CD4-positive, CD25-positive, alpha-beta regulatory T cell (primary cell): ENCODE measurements around the gene CBLC. TPM values are rescaled to one million over a fixed set of nuclear protein-coding genes. Genes with fewer than 3 reads are reported as not detected.
"Not testable (repeated sequence)": the region's sequence is repeated elsewhere in the genome, so short reads cannot be mapped to it uniquely, and the experiment has no call there.

Experiments
- ATAC-seq, 2 donors: fragments of 150-1000 bp; cut with Tn5 transposase; one replicate each; pipeline ENCODE4 v1.10.0; 2021; ENCODE audit warnings: low read depth in 2 of 2, moderate number of reproducible peaks in 2 of 2, moderate library complexity in 1 of 2
- DNase-seq, 3 donors: peaks; one replicate each; pipeline versions ENCODE4 v3.0.0 to v3.0.0-alpha.2; 2012 to 2022; ENCODE audit warnings: mixed read lengths in 1 of 3
- H3K27ac ChIP-seq: one replicate; pipeline ENCODE4 v1.7.0; 2013; ENCODE audit warnings: mild to moderate bottlenecking, low read length; ENCODE audit not compliant: insufficient read depth, poor library complexity, severe bottlenecking
- H3K27me3 ChIP-seq: one replicate; pipeline ENCODE4 v1.7.0; 2013; ENCODE audit warnings: low read length; ENCODE audit not compliant: control insufficient read depth, insufficient read depth
- H3K36me3 ChIP-seq: one replicate; pipeline ENCODE4 v1.7.0; 2013; ENCODE audit warnings: mild to moderate bottlenecking, low read length, moderate library complexity; ENCODE audit not compliant: control insufficient read depth, insufficient read depth
- H3K4me1 ChIP-seq: 2 replicates; pipeline ENCODE4 v1.7.0; 2013; ENCODE audit warnings: mild to moderate bottlenecking, low read length; ENCODE audit not compliant: insufficient read depth, control insufficient read depth, poor library complexity, severe bottlenecking
- H3K4me3 ChIP-seq: one replicate; pipeline ENCODE4 v1.7.0; 2013; ENCODE audit warnings: low read depth, mild to moderate bottlenecking, low read length, moderate library complexity
- H3K9me3 ChIP-seq, 2 experiments: 1 replicate in 1 of 2; 2 replicates in 1 of 2; pipeline ENCODE4 v1.7.0; 2013; ENCODE audit warnings: low read length in 2 of 2, mild to moderate bottlenecking in 1 of 2, moderate library complexity in 1 of 2; ENCODE audit not compliant: control insufficient read depth in 2 of 2
- H3K27ac Mint-ChIP-seq, 3 donors: one replicate each; pipeline ENCODE4 v1.8.0; 2020 to 2022; ENCODE audit warnings: mild to moderate bottlenecking in 3 of 3, mixed read lengths in 3 of 3, moderate library complexity in 2 of 3
- H3K27me3 Mint-ChIP-seq: one replicate; pipeline ENCODE4 v1.8.0; 2022; ENCODE audit warnings: mild to moderate bottlenecking, mixed read lengths
- H3K36me3 Mint-ChIP-seq: one replicate; pipeline ENCODE4 v1.8.0; 2020; ENCODE audit warnings: mixed read lengths
- H3K4me1 Mint-ChIP-seq, 4 donors: one replicate each; pipeline ENCODE4 v1.8.0; 2020 to 2022; ENCODE audit warnings: mixed read lengths in 4 of 4, mild to moderate bottlenecking in 1 of 4
- H3K4me3 Mint-ChIP-seq, 4 donors: one replicate each; pipeline ENCODE4 v1.8.0; 2020 to 2022; ENCODE audit warnings: mild to moderate bottlenecking in 4 of 4, mixed read lengths in 4 of 4, moderate library complexity in 3 of 4
- H3K9me3 Mint-ChIP-seq, 7 donors: one replicate each; pipeline ENCODE4 v1.8.0; 2020 to 2022; ENCODE audit warnings: mixed read lengths in 7 of 7, mild to moderate bottlenecking in 3 of 7, moderate library complexity in 2 of 7
- polyA plus RNA-seq, 4 donors: library from polyadenylated mRNA; unstranded; fragments of 300-500 nt; fragmentation: Illumina TruSeq; gene quantifications; one replicate each; pipeline ENCODE4 v1.2.3, GENCODE V29; 2021
- total RNA-seq: library from RNA; stranded (reverse); gene quantifications from one replicate; pipeline ENCODE4 v1.2.3, GENCODE V29; 2022

The CBLC gene
- total and polyA plus RNA-seq, 5 donors from 2014 or later, result not detected

DNA sequence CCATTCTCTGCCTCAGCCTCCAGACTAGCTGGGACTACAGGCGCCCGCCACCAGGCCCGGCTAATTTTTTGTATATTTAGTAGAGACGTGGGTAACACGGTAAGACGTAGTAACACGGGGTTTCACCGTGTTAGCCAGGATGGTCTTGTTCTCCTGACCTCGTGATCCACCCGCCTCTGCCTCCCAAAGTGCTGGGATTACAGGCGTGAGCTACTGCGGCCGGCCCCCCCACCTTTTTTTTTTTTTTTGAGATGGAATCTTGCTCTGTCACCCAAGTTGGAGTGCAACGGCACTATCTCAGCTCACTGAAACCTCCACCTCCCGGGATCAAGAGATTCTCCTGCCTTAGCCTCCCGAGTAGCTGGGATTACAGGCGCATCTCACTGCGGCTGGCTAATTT, 5.5 kb upstream of the CBLC start:
- not testable (repeated sequence) for H3K4me3 Mint-ChIP-seq, H3K36me3 Mint-ChIP-seq, ATAC-seq, H3K36me3 ChIP-seq, H3K27ac ChIP-seq, H3K27me3 ChIP-seq, H3K27me3 Mint-ChIP-seq, H3K4me3 ChIP-seq, DNase-seq, H3K9me3 Mint-ChIP-seq, H3K9me3 ChIP-seq
- peaks cover 0 to 32% (median 16%) of the 10 kb centered on the region in 4 donors for H3K4me1 Mint-ChIP-seq
- H3K4me1 ChIP-seq, result peaks cover 11% of the 10 kb centered on the region
- peak overlapping the region in 1 of 3 donors; percentile 7 for H3K27ac Mint-ChIP-seq

DNA sequence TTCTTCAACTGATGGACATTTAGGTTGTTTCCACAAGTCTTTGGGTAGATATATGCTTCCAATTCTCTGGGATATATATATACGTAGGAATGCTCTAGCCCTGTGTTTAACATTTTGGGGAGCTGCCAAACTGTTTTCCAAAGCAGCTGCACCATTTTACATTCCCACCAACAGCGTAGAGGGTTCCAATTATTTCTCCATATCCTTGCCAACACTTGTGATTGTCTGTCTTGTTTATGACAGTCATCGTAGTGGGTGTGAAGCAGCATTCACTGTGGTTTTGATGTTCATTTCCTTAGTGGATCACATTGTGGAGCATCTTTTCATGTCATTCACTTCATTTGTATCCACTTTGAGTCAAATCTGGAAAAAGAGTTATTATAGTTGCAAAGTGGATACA, 4.7 kb upstream of the CBLC start:
- Mint-ChIP-seq H3K4me1 (peaks cover 0 to 25% (median 15%) of the 10 kb centered on the region in 4 donors), H3K36me3 (no peaks in the 10 kb centered on the region), H3K27ac (no peak overlapping the region), H3K9me3 (no peaks in the 10 kb centered on the region), H3K4me3 (no peak overlapping the region), H3K27me3 (peaks cover 4% of the 10 kb centered on the region)
- DNase-seq (no peak), ATAC-seq (no peak)
- H3K27ac ChIP-seq, result no peak overlapping the region
- H3K4me1 ChIP-seq, result peaks cover 11% of the 10 kb centered on the region
- no peaks in the 10 kb centered on the region for H3K27me3 ChIP-seq
- no peaks in the 10 kb centered on the region for H3K9me3 ChIP-seq
- no peak overlapping the region for H3K4me3 ChIP-seq
- H3K36me3 ChIP-seq, result no peaks in the 10 kb centered on the region

DNA sequence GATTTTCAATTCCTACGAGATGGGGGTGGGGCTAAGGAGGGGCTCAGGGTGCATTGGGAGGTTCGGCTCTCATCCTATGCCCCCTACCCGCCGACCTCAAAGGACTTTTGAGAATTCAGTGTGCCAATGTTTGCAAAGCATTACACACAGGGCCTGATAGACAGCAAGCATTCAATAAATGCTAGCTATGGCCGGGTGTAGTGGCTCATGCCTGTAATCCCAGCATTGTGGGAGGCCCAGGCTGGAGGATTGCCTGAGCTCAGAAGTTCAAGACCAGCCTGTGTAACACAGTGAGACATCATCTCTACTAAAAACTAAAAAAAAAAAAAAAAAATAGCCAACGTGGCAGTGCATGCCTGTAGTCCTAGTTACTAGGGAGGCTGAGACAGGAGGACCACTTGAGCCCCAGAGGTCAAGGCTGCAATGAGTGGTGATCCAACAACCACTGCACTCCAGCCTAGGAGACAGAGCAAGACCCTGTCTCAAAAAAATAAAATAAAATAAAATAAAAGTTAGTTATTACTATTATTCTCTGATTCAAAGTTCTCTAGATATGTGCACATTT, 1.9 kb upstream of the CBLC start:
- no peak overlapping the region for H3K4me3 ChIP-seq
- Mint-ChIP-seq H3K9me3 (no peaks in the 10 kb centered on the region), H3K4me3 (no peak overlapping the region), H3K4me1 (peaks cover 0 to 3% (median 2%) of the 10 kb centered on the region in 4 donors), H3K27ac (no peak overlapping the region), H3K36me3 (no peaks in the 10 kb centered on the region), H3K27me3 (peaks cover 4% of the 10 kb centered on the region)
- H3K4me1 ChIP-seq, result peaks cover 3% of the 10 kb centered on the region
- H3K9me3 ChIP-seq, result no peaks in the 10 kb centered on the region
- ATAC-seq, result no peak
- no peak for DNase-seq
- H3K36me3 ChIP-seq, result no peaks in the 10 kb centered on the region
- no peaks in the 10 kb centered on the region for H3K27me3 ChIP-seq
- no peak overlapping the region for H3K27ac ChIP-seq

DNA sequence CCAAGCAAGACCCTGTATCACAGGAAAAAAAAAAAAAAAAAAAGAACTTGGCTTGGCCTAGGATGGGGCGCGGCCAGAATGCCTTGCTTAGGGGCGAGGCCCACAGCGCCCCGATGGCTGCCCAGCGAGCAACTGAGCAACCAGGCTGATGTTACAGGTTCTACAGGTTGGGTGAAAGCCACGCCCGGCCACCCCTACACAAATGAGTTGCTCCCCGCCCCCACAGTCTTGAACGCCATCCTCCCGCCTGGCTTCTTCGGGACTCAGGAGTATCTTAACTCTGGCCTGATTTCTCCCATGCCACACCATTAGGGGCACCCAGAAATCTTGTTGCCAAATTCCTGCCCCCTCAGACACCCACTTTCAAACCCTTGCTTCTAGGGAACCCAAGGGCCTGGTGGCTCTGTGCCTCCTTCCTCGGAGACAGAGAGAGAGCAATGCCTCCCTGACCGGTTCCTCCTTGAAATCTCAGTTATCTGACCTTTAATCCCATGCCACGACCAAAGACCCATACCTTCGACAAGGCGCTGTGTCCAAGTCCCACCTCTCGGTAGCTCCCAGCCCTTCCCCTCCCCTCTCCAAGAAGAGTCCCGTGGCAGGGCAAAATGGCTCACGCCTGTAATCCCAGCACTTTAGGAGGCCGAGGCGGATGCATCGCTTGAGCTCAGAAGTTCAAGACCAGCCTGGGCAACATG, 1.1 kb upstream of the CBLC start:
- H3K9me3 ChIP-seq, result no peaks in the 10 kb centered on the region
- no peak for DNase-seq
- peaks cover 4% of the 10 kb centered on the region for H3K27me3 Mint-ChIP-seq
- no peaks in the 10 kb centered on the region for H3K4me1 ChIP-seq
- H3K27me3 ChIP-seq, result no peaks in the 10 kb centered on the region
- no peak overlapping the region for H3K27ac ChIP-seq
- no peak overlapping the region for H3K4me3 Mint-ChIP-seq
- no peak overlapping the region for H3K27ac Mint-ChIP-seq
- ATAC-seq, result no peak
- H3K36me3 ChIP-seq, result no peaks in the 10 kb centered on the region
- H3K4me3 ChIP-seq, result no peak overlapping the region
- H3K36me3 Mint-ChIP-seq, result no peaks in the 10 kb centered on the region
- H3K9me3 Mint-ChIP-seq, result no peaks in the 10 kb centered on the region
- H3K4me1 Mint-ChIP-seq, result no peaks in the 10 kb centered on the region

DNA sequence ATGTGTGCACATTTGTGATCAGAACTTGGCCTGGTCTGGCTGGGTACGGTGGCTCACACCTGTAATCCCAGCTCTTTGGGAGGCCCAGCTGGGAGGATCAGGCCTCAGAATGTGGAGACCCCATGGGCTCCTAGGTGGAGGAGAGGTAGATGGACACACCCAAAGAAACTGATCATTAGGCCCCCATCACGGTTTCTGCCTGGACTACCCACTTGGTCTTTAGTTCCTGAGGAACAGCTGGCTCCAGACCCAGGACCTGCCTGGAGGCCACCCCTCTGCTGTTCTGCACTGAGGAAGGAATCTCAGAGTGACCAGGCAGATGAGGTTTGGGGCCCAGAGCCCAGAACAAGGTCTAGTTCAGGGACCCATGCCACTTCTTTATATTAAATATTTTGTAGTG, 1.5 kb downstream of the CBLC start:
- Mint-ChIP-seq H3K27ac (no peak overlapping the region), H3K36me3 (no peaks in the 10 kb centered on the region), H3K4me1 (peaks cover 0 to 2% (median 0%) of the 10 kb centered on the region in 4 donors), H3K9me3 (no peaks in the 10 kb centered on the region), H3K4me3 (no peak overlapping the region), H3K27me3 (peaks cover 9% of the 10 kb centered on the region)
- Histone ChIP-seq H3K4me3 (no peak overlapping the region), H3K27ac (no peak overlapping the region), H3K27me3 (no peaks in the 10 kb centered on the region), H3K36me3 (no peaks in the 10 kb centered on the region), H3K9me3 (no peaks in the 10 kb centered on the region), H3K4me1 (no peaks in the 10 kb centered on the region)
- ATAC-seq, result no peak
- no peak for DNase-seq

DNA sequence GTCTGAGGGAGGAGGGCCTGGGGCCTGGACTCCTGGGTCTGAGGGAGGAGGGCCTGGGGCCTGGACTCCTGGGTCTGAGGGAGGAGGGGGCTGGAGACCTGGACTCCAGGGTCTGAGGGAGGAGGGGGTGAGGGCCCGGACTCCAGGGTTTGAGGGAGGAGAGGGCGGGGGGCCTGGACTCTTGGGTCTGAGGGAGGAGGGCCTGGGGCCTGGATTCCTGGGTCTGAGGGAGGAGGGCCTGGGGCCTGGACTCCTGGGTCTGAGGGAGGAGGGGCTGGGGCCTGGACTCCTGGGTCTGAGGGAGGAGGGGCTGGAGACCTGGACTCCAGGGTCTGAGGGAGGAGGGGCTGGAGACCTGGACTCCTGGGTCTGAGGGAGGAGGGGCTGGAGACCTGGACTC, 4.0 kb downstream of the CBLC start:
- H3K27me3 Mint-ChIP-seq, H3K27ac Mint-ChIP-seq, ATAC-seq: not testable (repeated sequence)

DNA sequence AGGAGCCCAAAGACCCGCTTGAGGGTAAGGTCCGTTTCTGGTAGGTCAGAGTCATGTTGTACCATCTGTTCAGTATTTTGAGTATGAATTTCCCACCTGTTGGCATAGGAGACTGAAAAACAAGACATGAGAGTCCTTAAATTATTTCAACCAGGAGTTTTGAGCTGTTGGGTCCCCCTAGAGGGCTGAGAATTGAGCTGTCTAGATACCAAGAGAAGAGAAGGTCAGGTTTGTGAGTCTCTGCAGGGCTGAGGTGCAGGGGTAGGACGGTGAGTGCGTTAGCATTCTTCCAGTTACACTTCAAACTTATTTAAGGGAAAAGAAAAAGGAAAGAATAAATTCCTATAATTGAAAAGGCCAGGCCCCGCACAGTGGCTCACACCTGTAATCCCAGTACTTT, 5.0 kb downstream of the CBLC start:
- Mint-ChIP-seq H3K27ac (no peak overlapping the region), H3K27me3 (peaks cover 5% of the 10 kb centered on the region), H3K4me1 (peaks cover 0 to 8% (median 0%) of the 10 kb centered on the region in 4 donors), H3K4me3 (no peak overlapping the region), H3K36me3 (no peaks in the 10 kb centered on the region), H3K9me3 (no peaks in the 10 kb centered on the region)
- no peak for ATAC-seq
- DNase-seq, result no peak
- no peaks in the 10 kb centered on the region for H3K9me3 ChIP-seq
- no peak overlapping the region for H3K27ac ChIP-seq
- no peaks in the 10 kb centered on the region for H3K27me3 ChIP-seq
- no peaks in the 10 kb centered on the region for H3K36me3 ChIP-seq
- no peak overlapping the region for H3K4me3 ChIP-seq
- H3K4me1 ChIP-seq, result no peaks in the 10 kb centered on the region

More for the DNA sequence above, 4.0 kb downstream of the CBLC start:
- DNase-seq, H3K4me3 ChIP-seq, H3K4me3 Mint-ChIP-seq, H3K27ac ChIP-seq, H3K27me3 ChIP-seq, H3K36me3 ChIP-seq, H3K9me3 Mint-ChIP-seq, H3K9me3 ChIP-seq, H3K4me1 Mint-ChIP-seq, H3K36me3 Mint-ChIP-seq, H3K4me1 ChIP-seq: not testable (repeated sequence)

DNA sequence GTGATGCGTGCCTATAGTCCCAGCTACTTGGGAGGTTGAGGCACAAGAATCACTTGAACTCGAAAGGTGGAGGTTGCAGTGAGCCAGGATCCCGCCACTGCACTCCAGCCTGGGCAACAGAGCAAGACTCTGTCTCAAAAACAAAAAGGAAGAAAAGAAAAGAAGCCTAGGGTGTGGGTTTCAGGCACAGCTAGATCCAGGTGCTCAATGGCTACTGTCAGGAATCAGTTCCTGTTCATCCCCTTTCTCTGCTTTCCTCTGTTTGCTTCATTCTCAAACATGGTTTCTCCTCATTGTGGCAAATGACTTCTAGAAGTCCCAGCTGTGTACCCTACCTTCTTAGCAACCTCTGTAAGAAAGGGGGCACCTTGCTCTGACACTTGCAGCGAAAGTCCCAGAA, 5.9 kb downstream of the CBLC start:
- Histone ChIP-seq H3K27ac (no peak overlapping the region), H3K9me3 (no peaks in the 10 kb centered on the region), H3K4me1 (no peaks in the 10 kb centered on the region), H3K36me3 (no peaks in the 10 kb centered on the region), H3K27me3 (no peaks in the 10 kb centered on the region), H3K4me3 (no peak overlapping the region)
- H3K36me3 Mint-ChIP-seq, result no peaks in the 10 kb centered on the region
- no peak overlapping the region for H3K27ac Mint-ChIP-seq
- no peak overlapping the region for H3K4me3 Mint-ChIP-seq
- peaks cover 0 to 8% (median 0%) of the 10 kb centered on the region in 4 donors for H3K4me1 Mint-ChIP-seq
- peaks cover 5% of the 10 kb centered on the region for H3K27me3 Mint-ChIP-seq
- DNase-seq, result no peak
- no peak for ATAC-seq
- H3K9me3 Mint-ChIP-seq, result no peaks in the 10 kb centered on the region
